HG02571 (cell line): Measurements from ENCODE around the gene PRSS27.

Experiments used
- ATAC-seq: cut with Tn5 transposase; IDR thresholded peaks from one replicate; pipeline ENCODE4 v1.9.1; 2021; ENCODE audit warnings: mild to moderate bottlenecking, moderate library complexity; ENCODE audit not compliant: unreplicated experiment

Gene PRSS27

DNA sequence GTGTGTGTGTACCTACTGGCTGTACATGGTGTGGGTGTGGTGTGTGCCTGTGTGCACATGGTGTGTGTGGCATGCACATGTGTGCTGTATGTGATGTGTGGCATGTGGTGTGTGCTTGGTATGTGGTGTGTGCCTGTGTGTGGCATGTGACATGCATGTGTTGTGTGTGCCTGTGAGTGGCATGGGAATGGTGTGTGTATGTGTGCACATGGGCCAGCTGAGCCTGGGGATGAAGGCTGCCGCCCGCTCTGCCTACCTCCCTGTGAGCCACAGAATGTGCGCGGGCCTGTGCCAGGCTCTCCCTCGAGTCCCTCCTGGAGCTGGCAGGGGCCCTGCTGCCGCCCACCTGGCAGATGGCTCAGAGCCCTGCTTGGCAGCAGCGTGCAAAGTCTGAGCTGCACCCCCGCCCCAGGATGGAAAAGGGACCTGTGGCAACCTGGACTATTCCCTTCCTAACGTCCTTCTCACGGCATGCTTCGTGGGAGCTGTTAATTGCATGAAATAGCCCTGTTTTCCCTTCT is 9.3 kb downstream of the PRSS27 start:
- ATAC-seq: no peak

GRCh38 chr16:2710021-2710710 is 9.9 kb downstream of the PRSS27 start:
- ATAC-seq: no peak

DNA sequence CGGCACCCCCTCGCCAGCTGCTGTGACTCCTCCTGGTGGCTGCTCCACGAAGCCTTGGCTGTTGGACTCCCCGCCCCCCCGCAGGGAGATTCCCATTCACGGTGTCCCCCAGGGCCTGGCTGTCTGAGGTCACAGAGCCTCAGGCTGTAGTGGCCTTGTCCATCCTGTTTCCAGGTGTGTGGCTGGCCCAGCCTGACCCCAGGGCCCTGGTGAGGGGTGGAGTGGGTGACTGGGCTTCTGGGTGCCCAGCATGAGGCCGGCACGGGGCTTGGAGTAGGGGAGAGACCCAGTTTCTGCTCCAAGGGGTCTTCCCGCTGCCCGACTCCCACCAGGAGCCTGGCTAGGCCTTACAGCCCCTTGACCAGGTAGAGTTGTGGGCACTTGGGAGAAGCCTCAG is 10.4 kb downstream of the PRSS27 start:
- ATAC-seq: no peak

GRCh38 chr16:2708955-2709587 is 11.0 kb downstream of the PRSS27 start:
- no peak for ATAC-seq

DNA sequence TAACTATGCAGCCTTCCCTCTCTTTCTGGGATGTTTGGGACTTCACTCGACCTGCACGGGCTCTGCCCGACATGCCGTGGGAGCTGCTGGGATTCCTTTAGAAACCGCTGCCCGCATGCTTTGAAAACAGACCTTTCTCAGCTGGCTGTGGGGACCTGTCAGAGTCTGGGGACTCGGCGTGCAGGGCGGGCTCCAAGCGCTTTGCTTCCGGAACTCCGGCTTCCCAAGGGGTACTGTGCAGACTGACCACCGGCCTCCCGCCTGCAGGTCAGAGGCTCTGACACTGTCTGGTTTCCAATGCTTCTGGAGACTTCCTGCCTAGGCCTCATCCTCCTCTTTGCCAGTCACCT is 11.8 kb downstream of the PRSS27 start:
- no peak for ATAC-seq

- no peak for ATAC-seq
Measured at GRCh38 chr16:2707368-2708289, 12.4 kb downstream of the PRSS27 start.

GRCh38 chr16:2706611-2707311 is 13.3 kb downstream of the PRSS27 start:
- ATAC-seq: no peak

GRCh38 chr16:2706085-2706484 is 13.9 kb downstream of the PRSS27 start:
- no peak for ATAC-seq

- no peak for ATAC-seq
Measured at GRCh38 chr16:2705351-2705750, 14.7 kb downstream of the PRSS27 start.

DNA sequence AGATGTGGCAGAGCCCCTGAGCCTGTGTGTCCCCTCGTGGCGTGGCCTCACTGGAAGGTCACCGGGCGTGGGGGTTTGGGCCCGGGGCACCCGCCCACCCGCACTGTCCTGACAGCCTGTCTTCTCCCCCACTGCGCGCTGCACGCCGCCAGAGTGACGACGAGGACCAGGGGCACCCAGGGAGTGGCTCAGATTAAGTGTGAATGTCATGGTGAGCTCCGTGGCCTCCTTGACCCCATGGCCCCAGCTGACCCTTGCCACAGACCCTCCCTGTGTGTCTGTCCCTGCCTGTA is 15.1 kb downstream of the PRSS27 start:
- ATAC-seq: no peak

GRCh38 chr16:2704166-2704982 is 15.7 kb downstream of the PRSS27 start:
- ATAC-seq: no peak

DNA sequence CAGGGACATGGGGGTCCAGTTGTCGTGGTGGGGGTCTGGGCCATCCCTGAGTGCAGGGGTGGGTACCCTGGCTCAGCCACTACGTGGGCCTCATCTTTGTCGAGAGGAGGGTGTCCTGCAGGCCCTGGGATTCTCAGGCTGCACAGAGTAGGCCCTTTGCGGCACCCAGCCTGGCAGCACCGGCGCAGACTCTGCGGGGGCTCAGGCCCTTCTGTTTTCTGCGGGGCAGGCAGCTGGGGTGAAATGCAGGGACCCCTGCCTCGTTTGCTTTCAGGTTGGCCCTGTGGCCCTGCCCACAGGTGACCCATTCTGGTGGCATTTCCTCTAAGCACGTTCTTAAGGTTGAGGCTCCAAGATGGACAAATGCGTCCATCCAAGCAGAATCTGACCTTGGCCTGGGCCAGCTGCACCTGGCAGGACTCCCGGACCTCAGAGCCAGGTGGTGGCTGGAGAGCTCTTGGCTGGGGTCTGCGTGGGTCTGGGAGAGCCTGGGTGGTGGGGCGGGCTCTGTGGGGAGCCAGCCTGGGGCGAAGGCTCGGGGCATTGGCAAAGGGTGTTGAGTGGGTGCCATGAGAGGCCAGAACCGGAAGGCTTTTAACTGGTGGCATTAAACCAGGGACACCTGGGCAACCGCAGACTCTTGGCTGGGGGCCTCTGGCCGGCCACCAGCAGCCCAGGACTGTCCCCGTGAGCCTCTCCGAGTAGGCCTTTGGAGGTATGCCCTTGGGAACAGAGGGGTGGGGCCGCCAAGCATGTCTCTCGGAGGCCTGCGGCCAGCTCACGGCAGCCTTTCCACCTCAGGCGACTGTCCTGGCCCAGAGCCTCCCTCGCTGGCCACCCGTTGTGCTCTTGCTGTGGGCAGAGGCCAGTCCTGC is 16.9 kb downstream of the PRSS27 start:
- ATAC-seq: no peak

GRCh38 chr16:2702438-2702825 is 17.6 kb downstream of the PRSS27 start:
- ATAC-seq: no peak

DNA sequence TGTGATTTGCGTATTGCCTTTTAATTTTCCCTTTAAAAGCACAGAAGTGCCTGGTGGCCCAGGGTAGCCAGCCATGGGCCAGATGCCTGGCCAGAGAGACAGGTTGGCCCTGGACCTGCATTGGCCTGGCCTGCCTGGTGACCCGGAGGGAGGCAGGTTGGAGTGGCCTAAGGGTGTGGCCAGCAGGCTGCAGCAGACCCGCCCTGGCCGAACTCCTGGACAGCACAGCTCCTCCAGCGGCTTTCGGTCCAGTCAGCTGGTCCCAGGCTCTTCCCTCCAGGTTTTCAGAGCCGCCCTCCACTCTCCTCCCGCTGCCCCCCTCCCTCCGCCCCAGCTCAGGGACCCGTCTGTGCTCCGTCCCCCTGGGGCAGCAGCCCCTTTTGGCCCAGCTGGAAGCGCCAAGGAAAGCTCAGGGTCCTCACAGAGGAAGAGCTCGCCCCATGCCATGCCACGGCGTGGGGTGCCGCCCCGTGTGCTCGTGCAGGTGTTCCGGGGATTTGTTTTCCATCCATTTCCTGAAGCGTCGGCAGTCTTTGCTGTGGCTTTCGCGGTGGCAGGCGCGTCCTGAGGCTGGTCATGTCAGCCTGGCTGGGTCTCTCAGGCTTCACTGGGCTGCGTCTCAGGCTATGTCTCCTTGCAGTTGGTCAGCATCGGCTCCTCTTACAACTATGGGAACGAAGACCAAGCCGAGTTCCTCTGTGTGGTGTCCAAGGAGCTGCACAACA is 18.1 kb downstream of the PRSS27 start:
- no peak for ATAC-seq

DNA sequence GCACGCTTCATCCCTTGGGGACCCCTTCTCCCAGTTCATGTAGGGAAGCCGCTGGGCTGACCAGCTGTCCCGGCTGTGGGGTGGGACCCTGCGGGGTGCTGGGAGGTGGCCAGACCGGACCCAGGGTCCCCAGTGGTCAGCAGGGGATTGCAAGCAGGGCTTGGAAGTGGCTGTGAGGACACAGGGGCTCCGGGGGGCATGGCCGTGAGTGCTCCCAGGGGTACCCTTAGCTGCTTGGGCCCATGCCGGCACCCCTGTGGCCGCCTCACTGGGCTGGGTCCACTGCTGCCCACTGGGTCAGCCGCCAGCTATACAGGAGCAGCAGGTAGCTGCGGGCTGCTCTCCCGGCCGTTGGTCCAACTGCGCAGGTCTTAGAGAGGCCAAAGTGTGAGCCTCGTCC is 18.8 kb downstream of the PRSS27 start:
- no peak for ATAC-seq

- ATAC-seq: no peak
Measured at GRCh38 chr16:2700786-2701185, 19.2 kb downstream of the PRSS27 start.

GRCh38 chr16:2699791-2700600 is 20.0 kb downstream of the PRSS27 start:
- no peak for ATAC-seq
